HEK293 (cell line): ENCODE results near the gene ADGRD1.

Experiments used
- CTCF ChIA-PET: fragments of 350-600 bp; formaldehyde crosslinking; extraction: SDS; loops from one replicate; lab custom pipeline; 2021; ENCODE audit warnings: antibody characterized with exemption; lab: Yijun Ruan, JAX
- POLR2A ChIA-PET: fragments of 300-600 bp; formaldehyde crosslinking; extraction: SDS; loops from one replicate; lab custom pipeline; 2020; ENCODE audit warnings: antibody characterized with exemption, inconsistent platforms; lab: Yijun Ruan, JAX
- H3K27ac ChIP-seq: fragments of 200-500 bp; sonication (Bioruptor generic); 2 replicates; pipeline ENCODE4 v1.5.1; 2014; ENCODE audit warnings: low read depth, low read length, control low read depth, inconsistent platforms; ENCODE audit errors: extremely low read depth
- H3K36me3 ChIP-seq, 2 experiments: fragments of 200-500 bp in 1 of 2; sonication (Bioruptor generic) in 1 of 2; 1 replicate in 1 of 2; 2 replicates in 1 of 2; pipeline ENCODE4 v1.5.1; 2014 to 2017; ENCODE audit warnings: inconsistent platforms in 2 of 2, low read length in 2 of 2; ENCODE audit not compliant: control insufficient read depth in 2 of 2, insufficient read depth in 1 of 2
- H3K4me1 ChIP-seq: fragments of 200-500 bp; sonication (Bioruptor generic); 2 replicates; pipeline ENCODE4 v1.5.1; 2014; ENCODE audit warnings: mild to moderate bottlenecking, low read length, inconsistent platforms; ENCODE audit not compliant: control insufficient read depth, insufficient read depth
- H3K4me3 ChIP-seq: 2 replicates; pipeline ENCODE4 v1.5.1; 2011; ENCODE audit warnings: low read depth, mild to moderate bottlenecking, control low read depth, low read length, moderate library complexity
- H3K9me3 ChIP-seq: fragments of 200-500 bp; sonication (Bioruptor generic); 2 replicates; pipeline ENCODE4 v1.5.1; 2014; ENCODE audit warnings: low read depth, low read length, inconsistent platforms; ENCODE audit not compliant: control insufficient read depth, insufficient read depth
- BCL11B ChIP-seq: fragments of 450-650 bp; formaldehyde crosslinking; IDR thresholded peaks from 2 replicates; pipeline ENCODE4 v1.5.1; 2016; ENCODE audit warnings: low read depth, missing biosample characterization, missing genetic modification characterization
- GLIS2 ChIP-seq: fragments of 450-650 bp; formaldehyde crosslinking; IDR thresholded peaks from 2 replicates; pipeline ENCODE4 v1.5.1; 2016; ENCODE audit warnings: missing biosample characterization, missing genetic modification characterization
- MYNN ChIP-seq: fragments of 450-650 bp; formaldehyde crosslinking; IDR thresholded peaks from 2 replicates; pipeline ENCODE4 v1.5.1; 2016; ENCODE audit warnings: missing biosample characterization, missing genetic modification characterization, borderline replicate concordance
- SCRT1 ChIP-seq: fragments of 450-650 bp; formaldehyde crosslinking; IDR thresholded peaks from 2 replicates; pipeline ENCODE4 v1.5.1; 2016; ENCODE audit warnings: missing biosample characterization, missing genetic modification characterization, borderline replicate concordance
- TCF7L2 ChIP-seq: IDR thresholded peaks from 2 replicates; pipeline ENCODE4 v1.6.1; 2011; ENCODE audit warnings: low read depth, mild to moderate bottlenecking, inconsistent platforms, low read length, moderate library complexity, borderline replicate concordance
- YY2 ChIP-seq: fragments of 450-650 bp; formaldehyde crosslinking; IDR thresholded peaks from 2 replicates; pipeline ENCODE4 v1.5.1; 2016; ENCODE audit warnings: missing biosample characterization, missing genetic modification characterization
- ZBTB17 ChIP-seq: fragments of 450-650 bp; formaldehyde crosslinking; IDR thresholded peaks from 2 replicates; pipeline ENCODE4 v1.5.1; 2016; ENCODE audit warnings: missing biosample characterization, missing genetic modification characterization
- ZBTB8A ChIP-seq: fragments of 450-650 bp; formaldehyde crosslinking; IDR thresholded peaks from 2 replicates; pipeline ENCODE4 v1.5.1; 2016; ENCODE audit warnings: missing biosample characterization, missing genetic modification characterization
- ZIC2 ChIP-seq: fragments of 450-650 bp; formaldehyde crosslinking; IDR thresholded peaks from 2 replicates; pipeline ENCODE4 v1.5.1; 2016; ENCODE audit warnings: missing biosample characterization, missing genetic modification characterization
- ZNF132 ChIP-seq: fragments of 450-650 bp; formaldehyde crosslinking; IDR thresholded peaks from 2 replicates; pipeline ENCODE4 v1.5.1; 2017; ENCODE audit warnings: missing biosample characterization, missing genetic modification characterization, borderline replicate concordance
- ZNF211 ChIP-seq: fragments of 450-650 bp; formaldehyde crosslinking; IDR thresholded peaks from 2 replicates; pipeline ENCODE4 v1.5.1; 2016; ENCODE audit warnings: low read depth, missing biosample characterization, missing genetic modification characterization
- ZNF24 ChIP-seq: fragments of 450-650 bp; formaldehyde crosslinking; IDR thresholded peaks from 2 replicates; pipeline ENCODE4 v1.5.1; 2016; ENCODE audit warnings: missing biosample characterization, missing genetic modification characterization
- ZNF324 ChIP-seq: fragments of 450-650 bp; formaldehyde crosslinking; IDR thresholded peaks from 2 replicates; pipeline ENCODE4 v1.5.1; 2016; ENCODE audit warnings: missing biosample characterization, missing genetic modification characterization
- ZNF366 ChIP-seq: fragments of 450-650 bp; formaldehyde crosslinking; conservative IDR thresholded peaks from 2 replicates; pipeline ENCODE4 v1.5.1; 2016; ENCODE audit warnings: missing biosample characterization, missing genetic modification characterization
- ZNF501 ChIP-seq: fragments of 450-650 bp; formaldehyde crosslinking; IDR thresholded peaks from 2 replicates; pipeline ENCODE4 v1.5.1; 2016; ENCODE audit warnings: missing biosample characterization, missing genetic modification characterization
- ZNF510 ChIP-seq: fragments of 450-650 bp; formaldehyde crosslinking; IDR thresholded peaks from 2 replicates; pipeline ENCODE4 v1.5.1; 2018; ENCODE audit warnings: mild to moderate bottlenecking, missing genetic modification characterization, missing biosample characterization; ENCODE audit not compliant: insufficient replicate concordance
- ZNF530 ChIP-seq: fragments of 450-650 bp; formaldehyde crosslinking; IDR thresholded peaks from 2 replicates; pipeline ENCODE4 v1.5.1; 2016; ENCODE audit warnings: low read depth, missing biosample characterization, missing genetic modification characterization
- ZNF548 ChIP-seq: fragments of 450-650 bp; formaldehyde crosslinking; IDR thresholded peaks from 2 replicates; pipeline ENCODE4 v1.5.1; 2016; ENCODE audit warnings: missing biosample characterization, missing genetic modification characterization
- ZNF621 ChIP-seq: fragments of 450-650 bp; formaldehyde crosslinking; IDR thresholded peaks from 2 replicates; pipeline ENCODE4 v1.5.1; 2017; ENCODE audit warnings: missing biosample characterization, missing genetic modification characterization
- ZNF658 ChIP-seq: fragments of 450-650 bp; formaldehyde crosslinking; IDR thresholded peaks from 2 replicates; pipeline ENCODE4; 2016; ENCODE audit warnings: missing biosample characterization, missing genetic modification characterization
- ZNF670 ChIP-seq: fragments of 450-650 bp; formaldehyde crosslinking; IDR thresholded peaks from 2 replicates; pipeline ENCODE4 v1.5.1; 2016; ENCODE audit warnings: missing biosample characterization, missing genetic modification characterization, low read depth
- ZNF768 ChIP-seq: fragments of 450-650 bp; formaldehyde crosslinking; IDR thresholded peaks from 2 replicates; pipeline ENCODE4 v1.5.1; 2018; ENCODE audit warnings: missing biosample characterization, mild to moderate bottlenecking, missing genetic modification characterization
- ZNF776 ChIP-seq: fragments of 450-650 bp; formaldehyde crosslinking; IDR thresholded peaks from 2 replicates; pipeline ENCODE4 v1.5.0; 2017; ENCODE audit warnings: missing biosample characterization, missing genetic modification characterization, borderline replicate concordance
- ZSCAN23 ChIP-seq: fragments of 450-650 bp; formaldehyde crosslinking; IDR thresholded peaks from 2 replicates; pipeline ENCODE4 v1.5.1; 2016; ENCODE audit warnings: missing biosample characterization, missing genetic modification characterization
- ZSCAN30 ChIP-seq: fragments of 450-650 bp; IDR thresholded peaks from 2 replicates; pipeline ENCODE4 v1.5.1; 2018; ENCODE audit warnings: missing biosample characterization, mild to moderate bottlenecking, missing genetic modification characterization, moderate library complexity
- TF ChIP-seq, protein P1 (sequence below): fragments of 450-650 bp; formaldehyde crosslinking; IDR thresholded peaks from 2 replicates; pipeline ENCODE4 v1.5.1; 2017; ENCODE audit warnings: missing biosample characterization, missing genetic modification characterization

Gene ADGRD1

GRCh38 chr12:131046813-131047788 lies 93.4 kb downstream of the ADGRD1 start:
- no peaks in the 10 kb centered on the region for H3K9me3 ChIP-seq
- H3K36me3 ChIP-seq = no peaks in the 10 kb centered on the region
- H3K4me3 ChIP-seq = no peak overlapping the region
- CTCF ChIA-PET = no interaction called here
- H3K4me1 ChIP-seq = no peaks in the 10 kb centered on the region
- POLR2A ChIA-PET = no interaction called here
- TF ChIP-seq ZNF501 (no peak), ZNF510 (tag by site-specific recombination) (no peak), ZNF211 (no peak), TCF7L2 (no peak), MYNN (tag by site-specific recombination) (no peak), BCL11B (tag by site-specific recombination) (no peak), GLIS2 (no peak), ZBTB8A (tag by site-specific recombination) (no peak), ZNF132 (tag by site-specific recombination) (no peak)
- TF ChIP-seq, protein P1, sequence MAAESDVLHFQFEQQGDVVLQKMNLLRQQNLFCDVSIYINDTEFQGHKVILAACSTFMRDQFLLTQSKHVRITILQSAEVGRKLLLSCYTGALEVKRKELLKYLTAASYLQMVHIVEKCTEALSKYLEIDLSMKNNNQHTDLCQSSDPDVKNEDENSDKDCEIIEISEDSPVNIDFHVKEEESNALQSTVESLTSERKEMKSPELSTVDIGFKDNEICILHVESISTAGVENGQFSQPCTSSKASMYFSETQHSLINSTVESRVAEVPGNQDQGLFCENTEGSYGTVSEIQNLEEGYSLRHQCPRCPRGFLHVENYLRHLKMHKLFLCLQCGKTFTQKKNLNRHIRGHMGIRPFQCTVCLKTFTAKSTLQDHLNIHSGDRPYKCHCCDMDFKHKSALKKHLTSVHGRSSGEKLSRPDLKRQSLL (tag by site-specific recombination) = no peak
- TF ChIP-seq, all 188 proteins: peak for 0
- no peak overlapping the region for H3K27ac ChIP-seq

DNA sequence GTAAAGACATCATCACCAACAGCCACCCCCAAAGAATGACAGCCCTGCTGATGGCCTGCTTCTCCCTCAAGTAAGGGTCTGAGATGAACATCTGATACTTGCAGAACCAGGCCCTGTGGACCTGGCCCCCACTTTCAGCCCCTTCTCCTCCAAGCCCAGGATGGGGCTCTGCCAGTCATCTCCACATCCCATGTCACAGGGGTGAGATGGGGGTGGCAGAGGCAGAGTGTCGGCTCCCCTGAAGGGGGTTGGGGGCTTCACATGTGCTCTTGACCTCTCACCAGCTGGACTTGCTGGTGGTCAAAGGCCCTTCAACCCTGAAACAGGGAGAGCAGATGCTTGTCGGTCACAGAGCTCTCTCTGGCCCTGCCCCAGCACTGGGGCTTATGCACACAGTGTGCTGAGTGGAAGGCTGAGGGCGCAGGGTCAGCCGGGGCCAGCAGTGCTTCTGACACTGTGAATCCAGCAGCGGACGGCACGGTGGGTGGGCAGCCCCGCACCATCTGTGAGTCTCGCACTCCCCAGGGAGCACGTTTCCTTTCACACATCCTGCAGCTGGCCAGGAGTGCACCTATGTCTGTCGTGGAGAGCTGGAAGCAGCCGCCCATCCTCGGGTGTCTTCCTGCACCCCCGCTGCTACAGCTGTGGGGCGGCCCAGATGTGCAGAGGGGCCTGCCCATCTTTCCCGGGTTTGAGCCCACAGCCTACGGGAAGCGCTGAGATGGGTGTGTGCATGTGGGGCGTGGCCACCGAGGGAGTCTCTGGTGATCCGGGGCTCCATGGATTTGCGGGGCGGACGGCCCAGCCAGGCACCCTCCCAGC lies 94.3 kb downstream of the ADGRD1 start:
- Histone ChIP-seq H3K9me3 (no peaks in the 10 kb centered on the region), H3K36me3 (no peaks in the 10 kb centered on the region), H3K4me1 (no peaks in the 10 kb centered on the region), H3K4me3 (no peak overlapping the region), H3K27ac (no peak overlapping the region)
- 0 out of 2 replicates have a peak, but pooled peaks have one; percentile 11 for TF ChIP-seq ZIC2
- no peak for TF ChIP-seq ZNF776 (tag by site-specific recombination)
- POLR2A ChIA-PET = no interaction called here
- CTCF ChIA-PET = no interaction called here

GRCh38 chr12:131048611-131048990 lies 94.9 kb downstream of the ADGRD1 start:
- Histone ChIP-seq H3K4me1 (no peaks in the 10 kb centered on the region), H3K4me3 (no peak overlapping the region), H3K9me3 (no peaks in the 10 kb centered on the region), H3K36me3 (no peaks in the 10 kb centered on the region), H3K27ac (no peak overlapping the region)
- CTCF ChIA-PET = no interaction called here
- POLR2A ChIA-PET = no interaction called here
- TF ChIP-seq ZNF324 (tag by site-specific recombination) (no peak), ZNF658 (tag by site-specific recombination) (no peak), ZNF768 (no peak), ZNF24 (tag by site-specific recombination) (no peak), ZBTB17 (tag by site-specific recombination) (no peak), ZNF548 (tag by site-specific recombination) (no peak), YY2 (no peak), ZSCAN30 (no peak), ZNF366 (no peak), ZNF530 (tag by site-specific recombination) (no peak), SCRT1 (tag by site-specific recombination) (no peak), ZNF670 (tag by site-specific recombination) (no peak), ZSCAN23 (tag by site-specific recombination) (no peak), ZNF621 (tag by site-specific recombination) (no peak)
